ENCODE data around the gene LIPC. TPM values are rescaled to one million over a fixed set of nuclear protein-coding genes. Genes with fewer than 3 reads are reported as not detected.

The LIPC gene
- polyA plus RNA-seq, 1 experiment = 0.31 TPM

- Histone ChIP-seq H3K27me3 (ENCODE audit: control insufficient read depth, insufficient read depth, low read length) (no peaks in the 10 kb centered on the region), H3K4me3 (ENCODE audit: low read depth, low read length) (no peak overlapping the region), H3K36me3 (ENCODE audit: control insufficient read depth, insufficient read depth, low read length) (no peaks in the 10 kb centered on the region)
- ChIA-PET POLR2A (no interaction called here), CTCF (interaction anchor here (1.5 kb wide), 1 partner anchor 12 kb away, joined by 6 read pairs; no protein-coding TSS in a partner anchor)
- no peak for TF ChIP-seq CTCF (IDR thresholded peaks at IDR 0.05; ENCODE audit: insufficient read depth, low read depth, low read length)
- DNase-seq (ENCODE audit: low read depth) = no peak
Observed at GRCh38 chr15:58518626-58519025, 86.8 kb downstream of the LIPC start.

- ChIA-PET CTCF (no interaction called here), POLR2A (no interaction called here)
- Histone ChIP-seq H3K4me3 (ENCODE audit: low read depth, low read length) (no peak overlapping the region), H3K27me3 (ENCODE audit: control insufficient read depth, insufficient read depth, low read length) (no peaks in the 10 kb centered on the region), H3K36me3 (ENCODE audit: control insufficient read depth, insufficient read depth, low read length) (no peaks in the 10 kb centered on the region)
- no peak for DNase-seq (ENCODE audit: low read depth)
- no peak for TF ChIP-seq CTCF (IDR thresholded peaks at IDR 0.05; ENCODE audit: insufficient read depth, low read depth, low read length)
Observed at GRCh38 chr15:58519516-58519915, 87.7 kb downstream of the LIPC start.

- no peak for TF ChIP-seq CTCF (IDR thresholded peaks at IDR 0.05; ENCODE audit: insufficient read depth, low read depth, low read length)
- POLR2A ChIA-PET = no interaction called here
- H3K27me3 ChIP-seq (ENCODE audit: control insufficient read depth, insufficient read depth, low read length) = no peaks in the 10 kb centered on the region
- no peaks in the 10 kb centered on the region for H3K36me3 ChIP-seq (ENCODE audit: control insufficient read depth, insufficient read depth, low read length)
- no peak overlapping the region for H3K4me3 ChIP-seq (ENCODE audit: low read depth, low read length)
- CTCF ChIA-PET = interaction anchor here (0.6 to 0.9 kb wide), 2 partner anchors 11 to 23 kb away, joined by 3 read pairs; no protein-coding TSS in a partner anchor
- DNase-seq (ENCODE audit: low read depth) = no peak
Observed at GRCh38 chr15:58520464-58520863, 88.7 kb downstream of the LIPC start.

GRCh38 chr15:58520936-58521292, 89.1 kb downstream of the LIPC start:
- DNase-seq (ENCODE audit: low read depth) = no peak
- CTCF ChIA-PET = interaction anchor here (0.9 to 1.3 kb wide), 3 partner anchors 8 to 26 kb away, joined by 3 to 5 read pairs (median 3); no protein-coding TSS in a partner anchor
- TF ChIP-seq CTCF (IDR thresholded peaks at IDR 0.05; ENCODE audit: insufficient read depth, low read depth, low read length) = no peak

GRCh38 chr15:58521293-58521991, 89.7 kb downstream of the LIPC start:
- Histone ChIP-seq H3K4me3 (ENCODE audit: low read depth, low read length) (no peak overlapping the region), H3K36me3 (ENCODE audit: control insufficient read depth, insufficient read depth, low read length) (no peaks in the 10 kb centered on the region), H3K27me3 (ENCODE audit: control insufficient read depth, insufficient read depth, low read length) (no peaks in the 10 kb centered on the region)
- POLR2A ChIA-PET = no interaction called here
- no peak for TF ChIP-seq CTCF (IDR thresholded peaks at IDR 0.05; ENCODE audit: insufficient read depth, low read depth, low read length)
- no peak for DNase-seq (ENCODE audit: low read depth)
- CTCF ChIA-PET = interaction anchor here (0.9 to 1.6 kb wide), 4 partner anchors 8 to 26 kb away, joined by 3 to 5 read pairs (median 4); no protein-coding TSS in a partner anchor

More at GRCh38 chr15:58520936-58521292, 89.1 kb downstream of the LIPC start:
- POLR2A ChIA-PET = no interaction called here
- H3K4me3 ChIP-seq (ENCODE audit: low read depth, low read length) = no peak overlapping the region
- H3K36me3 ChIP-seq (ENCODE audit: control insufficient read depth, insufficient read depth, low read length) = no peaks in the 10 kb centered on the region
- H3K27me3 ChIP-seq (ENCODE audit: control insufficient read depth, insufficient read depth, low read length) = no peaks in the 10 kb centered on the region

All from BJ (cell line).